MM.1S (cell line): ENCODE results near the gene UGCG.

Experiments used
- CTCF ChIP-seq: fragments of 300-600 bp; sonication (generic); IDR thresholded peaks from 2 replicates; pipeline ENCODE4 v1.5.1; 2016; ENCODE audit warnings: antibody characterized with exemption, low read length, mixed read lengths
- EZH2 ChIP-seq: fragments of 300-600 bp; sonication (generic); optimal IDR thresholded peaks from 2 replicates; pipeline ENCODE3; 2017; ENCODE audit warnings: low read depth, mild to moderate bottlenecking, antibody characterized with exemption, low read length, mixed read lengths
- EZH2phosphoT487 ChIP-seq: fragments of 300-600 bp; sonication (generic); IDR thresholded peaks from 2 replicates; pipeline ENCODE4 v1.6.1; 2018; ENCODE audit warnings: antibody characterized with exemption, low read length

- TF ChIP-seq CTCF (no peak), EZH2 (no peak), EZH2phosphoT487 (no peak)
Observed at GRCh38 chr9:111967621-111968020, 71.0 kb downstream of the UGCG start.
